Suprapubic skin (tissue), 3 donors: ENCODE results near the gene CELSR2.
A peak's percentile ranks its signal among the peaks of the same experiment; 100 is the strongest.

ENCODE experiments used
- EP300 ChIP-seq: sonication (generic); formaldehyde crosslinking; IDR thresholded peaks from one replicate; pipeline ENCODE4 v1.6.1; 2017; ENCODE audit warnings: antibody characterized with exemption
- POLR2A ChIP-seq, 2 donors: fragments of 450-650 bp; IDR thresholded peaks; one replicate each; pipeline ENCODE4 v1.6.1; 2017; ENCODE audit warnings: antibody characterized with exemption in 2 of 2, mild to moderate bottlenecking in 2 of 2, moderate library complexity in 2 of 2
- TF ChIP-seq, protein P1 (sequence below), 2 donors: fragments of 200-600 bp in 1 of 2; fragments of 450-650 bp in 1 of 2; sonication (generic) in 1 of 2; IDR thresholded peaks; one replicate each; pipeline ENCODE4 v1.5.1; 2016 to 2019; ENCODE audit warnings: antibody characterized with exemption in 2 of 2, mild to moderate bottlenecking in 1 of 2, moderate library complexity in 1 of 2

GRCh38 chr1:109282952-109283747, 33.8 kb downstream of the CELSR2 start, which contains the start of gene PSRC1:
- TF ChIP-seq, protein P1, sequence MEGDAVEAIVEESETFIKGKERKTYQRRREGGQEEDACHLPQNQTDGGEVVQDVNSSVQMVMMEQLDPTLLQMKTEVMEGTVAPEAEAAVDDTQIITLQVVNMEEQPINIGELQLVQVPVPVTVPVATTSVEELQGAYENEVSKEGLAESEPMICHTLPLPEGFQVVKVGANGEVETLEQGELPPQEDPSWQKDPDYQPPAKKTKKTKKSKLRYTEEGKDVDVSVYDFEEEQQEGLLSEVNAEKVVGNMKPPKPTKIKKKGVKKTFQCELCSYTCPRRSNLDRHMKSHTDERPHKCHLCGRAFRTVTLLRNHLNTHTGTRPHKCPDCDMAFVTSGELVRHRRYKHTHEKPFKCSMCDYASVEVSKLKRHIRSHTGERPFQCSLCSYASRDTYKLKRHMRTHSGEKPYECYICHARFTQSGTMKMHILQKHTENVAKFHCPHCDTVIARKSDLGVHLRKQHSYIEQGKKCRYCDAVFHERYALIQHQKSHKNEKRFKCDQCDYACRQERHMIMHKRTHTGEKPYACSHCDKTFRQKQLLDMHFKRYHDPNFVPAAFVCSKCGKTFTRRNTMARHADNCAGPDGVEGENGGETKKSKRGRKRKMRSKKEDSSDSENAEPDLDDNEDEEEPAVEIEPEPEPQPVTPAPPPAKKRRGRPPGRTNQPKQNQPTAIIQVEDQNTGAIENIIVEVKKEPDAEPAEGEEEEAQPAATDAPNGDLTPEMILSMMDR (IDR thresholded peaks at IDR 0.05): peak; percentile 31 to 64
- TF ChIP-seq EP300: no peak
- no peak for TF ChIP-seq POLR2A (IDR thresholded peaks at IDR 0.05)
